ENCODE results near the gene HIBCH.
A peak's percentile ranks its signal among the peaks of the same experiment; 100 is the strongest.

The HIBCH gene

GRCh38 chr2:190216829-190217228, 102.8 kb downstream of the HIBCH start:
- TF ChIP-seq NFIC (IDR thresholded peaks at IDR 0.05): peak; percentile 88
- TF ChIP-seq TCF12 (IDR thresholded peaks at IDR 0.05; ENCODE audit: low read depth): no peak

- TF ChIP-seq EP300 (IDR thresholded peaks at IDR 0.05; ENCODE audit: borderline replicate concordance): no peak
- TF ChIP-seq TEAD4 (IDR thresholded peaks at IDR 0.05): no peak
- TF ChIP-seq TAF1 (IDR thresholded peaks at IDR 0.05; ENCODE audit: low read depth): no peak
- TF ChIP-seq NFIC (IDR thresholded peaks at IDR 0.05): no peak
- no peak for TF ChIP-seq REST (IDR thresholded peaks at IDR 0.05; ENCODE audit: low read depth)
- TF ChIP-seq TCF12 (IDR thresholded peaks at IDR 0.05; ENCODE audit: low read depth): no peak
Measured at GRCh38 chr2:190215620-190216019, 104.0 kb downstream of the HIBCH start.

GRCh38 chr2:190214426-190215194, 105.0 kb downstream of the HIBCH start:
- TF ChIP-seq CREB1 (IDR thresholded peaks at IDR 0.05; ENCODE audit: low read depth): no peak
- no peak for TF ChIP-seq CEBPB (IDR thresholded peaks at IDR 0.05)
- TF ChIP-seq RAD21 (IDR thresholded peaks at IDR 0.05; ENCODE audit: low read depth): no peak
- no peak for TF ChIP-seq TCF12 (IDR thresholded peaks at IDR 0.05; ENCODE audit: low read depth)
- TF ChIP-seq MAX (IDR thresholded peaks at IDR 0.05): no peak
- no peak for TF ChIP-seq EGR1 (IDR thresholded peaks at IDR 0.05)
- TF ChIP-seq TEAD4 (IDR thresholded peaks at IDR 0.05): no peak
- no peak for TF ChIP-seq ZBTB7A (IDR thresholded peaks at IDR 0.05; ENCODE audit: low read depth)
- TF ChIP-seq REST (IDR thresholded peaks at IDR 0.05; ENCODE audit: low read depth): no peak

GRCh38 chr2:190213441-190214335, 105.9 kb downstream of the HIBCH start:
- TF ChIP-seq REST (IDR thresholded peaks at IDR 0.05; ENCODE audit: low read depth) (no peak), RAD21 (IDR thresholded peaks at IDR 0.05; ENCODE audit: low read depth) (no peak), TEAD4 (IDR thresholded peaks at IDR 0.05) (no peak), YY1 (IDR thresholded peaks at IDR 0.05; ENCODE audit: low read depth) (no peak), FOXM1 (IDR thresholded peaks at IDR 0.05; ENCODE audit: borderline replicate concordance, low read depth) (no peak), TCF12 (IDR thresholded peaks at IDR 0.05; ENCODE audit: low read depth) (no peak), ZBTB7A (IDR thresholded peaks at IDR 0.05; ENCODE audit: low read depth) (no peak), NFIC (IDR thresholded peaks at IDR 0.05) (no peak), USF1 (IDR thresholded peaks at IDR 0.05) (no peak), CREB1 (IDR thresholded peaks at IDR 0.05; ENCODE audit: low read depth) (no peak), TAF1 (IDR thresholded peaks at IDR 0.05; ENCODE audit: low read depth) (no peak), CEBPB (IDR thresholded peaks at IDR 0.05) (no peak), EGR1 (IDR thresholded peaks at IDR 0.05) (no peak), EP300 (IDR thresholded peaks at IDR 0.05; ENCODE audit: borderline replicate concordance) (no peak), MAX (IDR thresholded peaks at IDR 0.05) (no peak)
